ENCODE data around the gene FBXO31.

DNA sequence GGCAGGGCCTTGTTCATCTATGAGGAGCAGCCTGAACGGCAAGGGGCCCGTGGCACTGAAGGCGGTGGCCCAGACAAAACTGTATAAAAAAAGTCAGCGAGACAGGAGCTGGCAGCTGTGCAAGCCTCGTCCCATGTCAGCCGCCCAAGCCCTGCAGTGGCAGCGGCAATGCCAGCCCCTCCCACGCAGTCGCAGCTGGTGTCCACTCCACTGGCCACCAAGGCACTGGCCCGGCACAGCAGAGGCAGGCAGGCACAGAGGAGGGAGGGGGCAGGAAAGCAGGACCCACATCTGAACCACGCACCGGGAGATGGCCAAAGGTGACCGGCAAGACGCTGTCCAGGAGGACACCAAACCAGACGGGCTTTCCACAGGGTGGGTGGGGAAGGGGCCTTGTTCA is 50.5 kb downstream of the FBXO31 start:
- TF ChIP-seq, protein P1, sequence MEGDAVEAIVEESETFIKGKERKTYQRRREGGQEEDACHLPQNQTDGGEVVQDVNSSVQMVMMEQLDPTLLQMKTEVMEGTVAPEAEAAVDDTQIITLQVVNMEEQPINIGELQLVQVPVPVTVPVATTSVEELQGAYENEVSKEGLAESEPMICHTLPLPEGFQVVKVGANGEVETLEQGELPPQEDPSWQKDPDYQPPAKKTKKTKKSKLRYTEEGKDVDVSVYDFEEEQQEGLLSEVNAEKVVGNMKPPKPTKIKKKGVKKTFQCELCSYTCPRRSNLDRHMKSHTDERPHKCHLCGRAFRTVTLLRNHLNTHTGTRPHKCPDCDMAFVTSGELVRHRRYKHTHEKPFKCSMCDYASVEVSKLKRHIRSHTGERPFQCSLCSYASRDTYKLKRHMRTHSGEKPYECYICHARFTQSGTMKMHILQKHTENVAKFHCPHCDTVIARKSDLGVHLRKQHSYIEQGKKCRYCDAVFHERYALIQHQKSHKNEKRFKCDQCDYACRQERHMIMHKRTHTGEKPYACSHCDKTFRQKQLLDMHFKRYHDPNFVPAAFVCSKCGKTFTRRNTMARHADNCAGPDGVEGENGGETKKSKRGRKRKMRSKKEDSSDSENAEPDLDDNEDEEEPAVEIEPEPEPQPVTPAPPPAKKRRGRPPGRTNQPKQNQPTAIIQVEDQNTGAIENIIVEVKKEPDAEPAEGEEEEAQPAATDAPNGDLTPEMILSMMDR (tag by site-specific recombination; IDR thresholded peaks at IDR 0.05) = no peak
- no peak for TF ChIP-seq ZNF558 (tag by site-specific recombination; IDR thresholded peaks at IDR 0.05)
- TF ChIP-seq ZNF549 (tag by site-specific recombination; IDR thresholded peaks at IDR 0.05) = no peak
- no peak for TF ChIP-seq ZFP41 (tag by site-specific recombination; IDR thresholded peaks at IDR 0.05; ENCODE audit: borderline replicate concordance)
- no peak for TF ChIP-seq GLI4 (tag by site-specific recombination; IDR thresholded peaks at IDR 0.05)
- no peak for TF ChIP-seq SP2 (tag by site-specific recombination; IDR thresholded peaks at IDR 0.05)
- no peak for TF ChIP-seq REPIN1 (tag by site-specific recombination; IDR thresholded peaks at IDR 0.05; ENCODE audit: low read depth)
- TF ChIP-seq BCL11A (tag by site-specific recombination; IDR thresholded peaks at IDR 0.05; ENCODE audit: low read depth) = no peak
- TF ChIP-seq GFI1B (tag by site-specific recombination; IDR thresholded peaks at IDR 0.05) = no peak
- no peak for TF ChIP-seq ZNF274 (IDR thresholded peaks at IDR 0.05; ENCODE audit: low read length)
- TF ChIP-seq ZNF274 (tag by site-specific recombination; IDR thresholded peaks at IDR 0.05; ENCODE audit: borderline replicate concordance) = no peak
- no peak for TF ChIP-seq SCRT1 (tag by site-specific recombination; IDR thresholded peaks at IDR 0.05; ENCODE audit: borderline replicate concordance)

All from HEK293 (cell line).